Measurements from ENCODE around the gene RAB1A.
A peak's percentile ranks its signal among the peaks of the same experiment; 100 is the strongest.
"Not testable (repeated sequence)": the region's sequence is repeated elsewhere in the genome, so short reads cannot be mapped to it uniquely, and the experiment has no call there.

RAB1A gene

DNA sequence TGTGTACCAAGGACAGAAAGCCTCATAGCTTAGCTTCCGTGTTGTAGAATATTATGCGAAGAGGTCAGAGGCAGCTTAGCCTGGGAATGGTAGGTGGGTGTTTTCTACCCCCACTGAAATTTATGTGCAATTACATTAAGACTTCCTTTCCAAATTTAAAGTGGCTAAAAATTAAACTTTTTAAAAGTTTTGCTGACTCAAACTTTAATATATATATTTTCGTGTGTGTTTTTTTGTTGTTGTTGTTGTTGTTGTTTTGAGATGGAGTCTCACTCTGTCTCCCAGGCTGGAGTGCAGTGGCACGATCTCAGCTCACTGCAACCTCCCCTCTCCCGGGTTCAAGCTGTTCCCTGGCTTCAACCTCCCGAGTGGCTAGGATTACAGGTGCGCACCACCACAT is 4.3 kb upstream of the RAB1A start:
- no peak for DNase-seq

DNA sequence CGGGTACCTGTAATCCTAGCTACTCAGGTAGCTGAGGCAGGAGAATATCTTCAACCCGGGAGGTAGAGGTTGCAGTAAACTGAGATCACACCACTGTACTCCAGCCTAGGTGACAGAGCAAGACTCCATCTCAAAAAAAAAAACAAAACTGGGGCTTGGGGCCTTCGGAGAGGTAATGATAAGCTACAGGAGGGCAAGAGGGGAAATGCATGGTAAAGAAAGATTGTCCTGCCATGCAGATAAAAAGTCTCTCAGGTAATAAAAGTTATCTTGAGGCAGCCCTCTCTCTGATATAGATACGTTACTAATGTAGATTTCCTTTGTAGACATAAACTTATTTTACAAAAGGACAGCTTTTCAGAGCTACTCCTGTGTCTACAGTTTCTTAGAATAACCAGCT is 3.7 kb upstream of the RAB1A start:
- no peak for DNase-seq

DNA sequence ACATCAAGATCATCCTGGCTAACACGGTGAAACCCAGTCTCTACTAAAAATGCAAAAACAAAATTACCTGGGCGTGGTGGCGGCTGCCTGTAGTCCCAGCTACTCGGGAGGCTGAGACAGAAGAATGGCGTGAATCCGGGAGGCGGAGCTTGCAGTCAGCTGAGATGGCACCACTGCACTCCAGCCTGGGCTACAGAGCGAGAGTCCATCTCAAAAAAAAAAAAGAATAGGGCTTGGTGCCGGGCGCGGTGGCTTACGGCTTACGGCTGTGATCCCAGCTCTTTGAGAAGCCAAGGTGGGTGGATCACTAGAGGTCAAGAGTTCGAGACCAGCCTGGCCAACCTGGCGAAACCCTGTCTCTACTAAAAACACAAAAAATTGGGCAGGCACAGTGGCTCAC is 3.0 kb upstream of the RAB1A start:
- DNase-seq: not testable (repeated sequence)

- DNase-seq: peak; percentile 62
These were observed 814 bp upstream of the RAB1A start for GRCh38 chr2:65130664-65131175.

GRCh38 chr2:65129286-65129825 is 550 bp downstream of the RAB1A start:
- no peak for DNase-seq

GRCh38 chr2:65128297-65129190 is 1.4 kb downstream of the RAB1A start:
- no peak for DNase-seq

- not testable (repeated sequence) for DNase-seq
These were observed 4.4 kb downstream of the RAB1A start for GRCh38 chr2:65125457-65125856.

DNA sequence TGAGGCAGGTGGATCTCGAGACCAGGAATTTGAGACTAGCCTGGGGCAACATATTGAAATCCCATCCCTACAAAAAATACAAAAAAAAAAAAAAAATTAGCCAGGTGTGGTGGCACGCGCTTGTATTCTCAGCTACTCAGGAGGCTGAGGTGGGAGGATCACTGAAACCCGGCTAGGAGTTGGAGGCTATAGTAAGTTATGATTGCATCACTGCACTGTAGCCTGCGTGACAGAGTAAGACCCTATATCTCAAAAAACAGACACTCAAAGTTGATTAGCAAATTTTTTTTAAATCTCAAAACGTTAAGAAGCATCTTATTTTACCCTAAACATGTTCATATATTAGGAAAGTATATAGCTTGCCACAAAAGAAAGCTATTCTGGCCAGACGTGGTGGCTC is 7.6 kb downstream of the RAB1A start:
- no peak for DNase-seq

DNA sequence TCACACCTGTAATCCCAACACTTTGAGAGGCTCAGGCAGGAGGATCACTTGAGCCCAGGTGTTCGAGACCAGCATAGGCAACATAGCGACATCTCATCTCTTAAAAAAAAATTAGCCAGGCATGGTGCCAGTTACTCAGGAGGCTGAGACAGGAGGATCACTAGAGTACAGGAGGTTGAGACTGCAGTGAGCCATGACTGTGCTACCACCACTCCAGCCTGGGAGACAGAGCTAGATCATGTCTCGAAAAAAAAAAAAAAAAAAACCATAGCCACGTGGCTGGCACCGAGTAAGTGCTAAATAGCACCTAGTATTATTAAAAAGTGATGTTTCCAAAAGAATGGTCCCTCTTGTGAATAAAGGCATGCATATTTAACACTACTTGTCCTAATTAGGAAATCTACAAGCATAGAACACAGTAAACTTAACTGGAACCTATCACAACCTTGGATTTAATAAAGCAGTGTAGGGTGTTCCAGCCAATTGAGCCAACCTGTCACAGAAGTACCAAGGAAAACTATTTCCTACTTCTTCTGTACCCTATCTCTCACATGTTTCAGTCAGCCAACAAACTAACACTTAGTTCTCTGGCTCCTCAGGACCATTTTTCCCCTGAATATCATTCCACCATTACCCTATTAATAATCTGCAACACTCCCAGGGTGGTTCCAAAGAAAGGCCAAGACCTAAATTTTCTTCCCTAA is 8.8 kb downstream of the RAB1A start:
- no peak for DNase-seq

DNA sequence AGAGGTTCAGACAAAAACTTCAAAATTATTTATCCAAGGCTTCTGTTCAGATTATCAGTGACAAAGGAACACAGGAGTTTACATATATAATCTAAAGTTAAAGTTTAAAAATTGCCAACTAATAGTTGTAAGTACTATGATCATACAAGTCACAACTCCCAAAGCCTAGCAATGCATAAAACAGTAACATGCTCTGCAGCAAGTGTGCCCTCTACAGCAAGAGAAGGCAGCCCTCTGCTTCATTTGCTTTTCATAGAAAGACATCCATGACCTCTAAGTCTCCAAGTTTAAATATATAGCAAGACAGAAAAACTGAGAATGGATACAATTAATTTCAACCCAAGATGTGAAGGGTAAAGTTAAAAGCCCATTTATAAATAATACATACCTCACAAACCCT is 13.3 kb downstream of the RAB1A start:
- no peak for DNase-seq

- DNase-seq: no peak
These were observed 15.0 kb downstream of the RAB1A start for GRCh38 chr2:65114921-65115320.

DNA sequence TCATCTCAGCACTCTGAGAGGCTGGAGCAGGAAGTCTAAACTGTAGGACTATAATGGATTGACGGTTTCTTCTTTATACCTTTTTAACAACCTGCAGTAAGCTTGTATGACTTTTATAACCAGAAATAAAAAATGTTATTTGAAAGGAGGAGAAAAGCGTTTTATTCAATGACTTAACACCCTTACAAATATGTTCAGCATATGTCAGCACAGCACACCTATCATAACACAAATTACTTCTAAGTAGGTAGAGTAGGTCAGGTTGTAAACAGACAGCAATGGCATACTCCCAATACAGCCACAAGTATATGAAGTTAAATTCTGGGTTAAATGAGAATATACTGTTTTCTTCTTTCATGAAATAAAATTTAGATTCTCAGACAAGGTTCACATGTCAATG is 16.1 kb downstream of the RAB1A start:
- DNase-seq: no peak

DNA sequence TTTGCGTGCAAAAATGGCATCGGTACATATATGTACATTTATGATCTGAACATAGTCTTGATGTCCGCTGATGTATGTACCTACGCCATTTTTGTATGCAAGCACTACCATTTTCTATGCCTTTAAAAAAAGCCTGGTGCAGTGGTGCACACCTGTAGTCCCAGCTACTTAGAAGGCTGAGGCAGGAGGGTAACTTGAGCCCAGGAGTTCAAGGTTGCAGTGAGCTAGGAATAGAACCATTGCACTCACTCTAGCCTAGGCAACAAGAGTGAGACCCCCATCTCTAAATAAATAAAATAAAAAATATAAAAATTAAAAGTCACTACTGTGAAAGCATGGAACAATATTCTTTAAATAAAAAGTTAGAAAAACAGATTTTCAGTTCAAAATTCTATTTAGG is 16.7 kb downstream of the RAB1A start:
- no peak for DNase-seq

- no peak for DNase-seq
These were observed 17.3 kb downstream of the RAB1A start for GRCh38 chr2:65112633-65113032.

DNA sequence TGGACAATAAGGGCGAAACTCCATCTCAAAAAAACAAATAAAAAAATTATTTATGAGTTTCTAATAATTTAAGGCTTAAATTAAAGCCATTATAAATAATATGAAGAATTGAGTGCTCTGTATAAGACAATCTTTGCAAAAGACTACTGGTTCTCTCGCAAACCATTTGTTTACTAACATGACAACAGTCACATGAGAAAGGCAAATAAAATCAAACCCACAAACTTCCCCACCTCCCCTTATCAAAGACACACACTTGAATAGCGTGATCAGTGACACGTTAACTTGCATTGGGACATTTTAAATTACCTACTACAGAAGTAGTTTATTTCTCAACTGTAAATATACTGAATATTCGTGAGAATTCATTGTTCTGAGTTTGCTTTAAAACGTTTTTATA is 21.1 kb downstream of the RAB1A start:
- no peak for DNase-seq

DNA sequence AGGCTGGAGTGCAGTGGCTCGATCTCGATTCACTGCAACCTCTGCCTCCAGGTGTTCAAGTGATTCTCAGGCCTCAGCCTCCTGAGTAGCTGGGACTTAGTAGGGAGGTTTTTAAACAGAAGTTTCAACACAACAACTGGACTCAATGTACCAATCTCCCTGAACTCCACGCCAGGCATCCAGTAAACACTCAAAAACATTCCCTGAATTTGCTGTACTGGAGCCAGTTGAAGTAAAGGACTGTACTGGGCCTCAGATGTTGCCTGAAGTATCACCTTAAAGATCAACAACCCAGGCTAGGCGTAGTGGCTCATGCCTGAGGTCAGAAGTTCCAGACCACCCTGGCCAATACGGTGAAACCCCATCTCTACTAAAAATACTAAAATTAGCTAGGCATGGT is 22.4 kb downstream of the RAB1A start:
- no peak for DNase-seq

- DNase-seq: no peak
These were observed 26.7 kb downstream of the RAB1A start for GRCh38 chr2:65103013-65103715.

GRCh38 chr2:65101071-65101470 is 28.8 kb downstream of the RAB1A start:
- no peak for DNase-seq

DNA sequence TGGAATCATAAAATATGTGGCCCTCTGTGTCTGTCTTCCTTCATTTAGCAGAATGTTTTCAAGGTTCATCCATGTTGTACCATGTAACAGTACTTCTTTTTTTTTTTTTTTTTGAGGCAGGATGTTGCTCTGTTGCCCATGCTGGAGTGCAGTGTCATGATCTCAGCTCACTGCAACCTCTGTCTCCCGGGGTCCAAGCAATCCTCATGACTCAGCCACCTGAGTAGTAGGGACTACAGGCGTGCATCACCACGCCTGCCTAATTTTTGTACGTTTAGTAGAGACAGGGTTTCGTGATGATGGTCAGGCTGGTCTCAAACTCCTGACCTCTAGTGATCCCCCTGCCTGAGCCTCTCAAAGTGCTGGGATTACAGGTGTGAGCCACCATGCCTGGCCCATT is 31.2 kb downstream of the RAB1A start:
- DNase-seq: no peak

DNA sequence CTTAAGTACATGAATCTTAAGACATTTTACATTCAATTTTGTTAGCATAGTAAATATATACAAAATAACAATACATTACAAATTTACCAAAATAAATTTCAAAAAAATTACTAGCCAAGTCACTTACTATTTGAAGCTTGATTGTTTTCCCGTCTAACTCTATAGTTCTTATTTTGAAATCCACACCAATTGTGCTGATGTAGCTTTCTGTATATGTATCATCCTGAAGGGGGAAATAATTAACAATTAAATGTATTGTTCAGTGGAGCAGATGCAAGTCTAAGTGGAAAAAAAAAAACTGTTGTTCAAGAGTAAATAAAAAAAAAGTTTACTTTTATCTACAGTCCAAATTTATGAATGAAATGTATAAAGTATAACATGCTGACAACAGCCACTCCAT is 32.1 kb downstream of the RAB1A start:
- DNase-seq: no peak

DNA sequence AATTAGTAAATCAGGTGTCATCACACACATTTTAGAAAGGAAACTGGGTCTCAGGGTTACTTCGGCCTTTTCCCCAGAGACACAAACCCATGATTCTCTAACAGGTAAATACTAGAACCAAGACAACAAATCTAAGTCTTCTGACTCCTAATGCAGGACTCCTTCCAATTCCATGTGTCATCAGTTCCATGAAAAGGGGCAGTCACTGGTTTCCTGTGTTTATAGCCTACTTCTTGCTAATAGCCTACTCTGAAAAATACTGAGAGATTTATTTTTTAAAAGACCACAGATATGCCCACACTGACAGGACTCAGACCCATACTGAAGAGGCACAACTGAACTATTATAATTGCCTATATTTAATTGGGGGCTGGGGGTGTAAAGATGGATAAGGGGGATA is 33.0 kb downstream of the RAB1A start:
- no peak for DNase-seq

- no peak for DNase-seq
These were observed 36.7 kb downstream of the RAB1A start for GRCh38 chr2:65093211-65093610.

DNA sequence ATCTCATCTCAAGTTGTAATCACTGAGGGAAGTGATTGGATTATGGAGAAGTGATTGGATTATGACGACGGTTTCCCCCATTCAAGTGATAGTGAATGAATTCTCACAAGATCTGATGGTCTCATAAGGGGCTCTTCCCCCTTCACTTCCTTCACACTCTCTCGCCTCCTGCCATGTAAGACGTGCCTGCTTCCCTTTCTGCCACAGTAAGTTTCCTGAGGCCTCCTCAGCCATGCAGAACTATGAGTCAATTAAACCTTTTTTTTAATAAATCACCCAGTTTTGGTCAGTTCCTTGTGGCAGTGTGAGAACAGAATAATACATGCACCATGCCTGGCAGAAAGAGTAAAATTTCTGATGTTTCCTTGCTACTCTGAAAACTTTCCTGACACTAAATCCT is 37.1 kb downstream of the RAB1A start:
- no peak for DNase-seq

All from GOT3 (cell line).